Activated CD4-positive, alpha-beta T cell treated with anti-CD3 and anti-CD28 coated beads, Interleukin-2, amount 50 U/mL, for 1 hour (primary cell): ENCODE data around the gene TMEM140.
A peak's percentile ranks its signal among the peaks of the same experiment; 100 is the strongest.
"Not testable (repeated sequence)": the region's sequence is repeated elsewhere in the genome, so short reads cannot be mapped to it uniquely, and the experiment has no call there.

Experiments used
- DNase-seq: peaks from one replicate; pipeline ENCODE4 v3.0.0-alpha.2; 2020

TMEM140 gene

DNA sequence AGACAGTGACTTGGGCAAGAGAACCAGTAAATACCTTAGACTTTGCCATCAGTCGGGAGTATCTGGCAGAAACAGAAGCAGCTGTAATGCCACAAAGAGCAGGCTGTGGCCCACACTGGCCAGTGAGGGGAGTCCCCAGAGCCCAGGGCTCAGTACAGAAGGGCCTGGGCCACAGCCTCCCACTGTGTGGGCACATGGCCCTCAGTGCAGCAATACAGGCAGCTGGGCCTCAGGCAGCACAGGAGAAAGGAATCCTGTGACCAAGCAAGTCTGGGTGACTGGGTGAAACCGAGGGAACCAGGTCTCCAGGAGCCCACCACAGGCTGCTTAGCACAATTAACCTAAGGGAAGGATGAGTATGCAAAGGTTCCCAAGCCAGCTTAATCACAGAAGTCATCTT lies 49.5 kb downstream of the TMEM140 start:
- no peak for DNase-seq

DNA sequence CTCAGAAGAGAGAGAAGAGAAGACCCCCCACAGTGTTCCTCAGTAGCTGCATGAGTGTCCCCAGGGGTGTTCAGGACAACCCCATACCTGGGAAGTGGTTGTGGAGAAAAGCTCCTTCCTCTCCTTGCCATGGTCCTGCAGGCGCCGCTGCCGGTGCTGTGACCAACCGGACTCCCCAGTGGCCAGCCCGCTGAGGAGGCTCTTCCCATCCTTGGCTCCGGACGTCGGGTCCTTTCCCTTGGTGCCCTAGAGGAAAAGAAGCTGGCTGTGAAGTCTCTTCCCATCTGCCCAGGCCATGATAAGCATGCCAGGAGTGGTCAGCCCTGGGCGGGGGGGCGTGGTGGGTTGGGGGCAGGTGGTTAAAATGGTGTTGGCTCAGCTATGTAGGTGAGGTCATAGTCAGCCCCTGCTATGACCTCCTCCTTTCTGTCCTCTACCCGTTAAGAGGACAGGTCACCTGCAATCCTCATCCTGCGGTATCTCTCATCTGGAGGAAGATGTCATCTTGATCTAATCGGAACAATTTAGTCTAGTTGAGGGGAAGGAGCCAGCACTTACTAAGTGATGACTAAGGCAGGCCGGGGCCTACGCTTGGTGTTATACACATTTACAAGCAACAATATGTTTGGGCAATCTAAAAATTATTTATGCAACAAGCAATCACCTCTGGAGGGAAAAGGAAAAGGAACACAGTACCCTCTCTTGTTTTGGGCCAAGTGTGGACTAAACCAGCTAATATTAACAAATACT lies 50.2 kb downstream of the TMEM140 start:
- no peak for DNase-seq

DNA sequence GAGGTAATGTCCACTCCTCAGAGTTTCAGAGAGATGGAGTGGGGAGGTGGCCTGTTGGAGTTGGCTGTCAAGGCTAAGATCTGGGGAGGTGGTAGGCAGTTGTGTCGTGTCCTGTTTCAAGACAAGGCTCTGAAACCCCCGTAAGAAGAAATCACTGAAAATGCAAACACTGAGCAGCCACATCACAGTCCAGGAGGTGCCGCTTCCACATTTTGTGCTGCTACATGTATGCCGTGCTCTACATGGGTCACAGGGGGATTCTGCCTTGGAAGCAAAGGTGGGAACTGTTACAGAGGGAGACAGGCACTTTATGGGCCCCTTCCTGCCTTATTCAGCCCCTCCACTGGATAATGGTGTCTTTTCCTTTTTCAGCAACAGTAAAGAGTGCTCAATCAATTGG lies 51.6 kb downstream of the TMEM140 start:
- DNase-seq, result no peak

DNA sequence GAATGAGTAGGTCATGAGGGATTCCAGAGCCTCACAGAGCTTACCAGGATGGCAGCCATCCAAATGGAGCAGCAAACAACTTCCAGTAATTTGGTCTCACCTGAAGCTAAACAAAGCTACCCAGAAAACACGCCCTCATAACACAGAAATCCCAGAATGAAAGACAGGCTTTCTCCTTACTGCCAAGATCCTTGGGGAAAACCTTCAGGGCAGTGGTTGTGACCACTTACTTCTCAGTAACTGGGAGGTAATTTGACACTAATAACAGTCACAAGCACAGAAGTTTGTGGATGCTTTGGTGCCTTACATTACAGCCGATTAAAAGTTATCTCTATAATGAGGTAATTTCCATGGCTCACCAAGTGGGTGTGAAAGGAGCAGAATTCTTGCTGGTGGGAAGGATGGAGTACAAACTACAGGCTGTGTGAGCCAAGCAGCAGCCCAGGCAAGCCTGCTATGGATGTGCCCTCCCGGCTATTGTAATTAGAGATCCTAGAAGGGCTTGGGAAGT lies 53.0 kb downstream of the TMEM140 start:
- no peak for DNase-seq

DNA sequence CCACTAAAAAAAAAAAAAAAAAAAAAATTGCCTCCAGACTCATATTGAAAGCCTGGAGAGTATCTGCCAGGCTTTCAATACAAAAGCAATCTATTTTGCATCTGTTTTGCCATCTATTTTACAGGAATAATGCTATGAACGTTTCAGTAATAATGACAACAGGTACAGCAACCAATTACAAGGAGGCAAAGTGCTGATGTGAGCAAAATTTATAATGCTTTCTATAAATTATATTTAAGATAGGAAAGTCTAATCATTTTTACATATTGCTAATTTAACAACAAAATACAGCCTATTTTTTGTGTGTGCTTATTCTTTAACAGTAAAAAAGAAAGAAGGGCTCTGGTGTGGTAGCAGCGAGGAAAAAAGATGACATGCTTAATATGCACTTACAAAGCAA lies 53.5 kb downstream of the TMEM140 start:
- DNase-seq, result no peak

DNA sequence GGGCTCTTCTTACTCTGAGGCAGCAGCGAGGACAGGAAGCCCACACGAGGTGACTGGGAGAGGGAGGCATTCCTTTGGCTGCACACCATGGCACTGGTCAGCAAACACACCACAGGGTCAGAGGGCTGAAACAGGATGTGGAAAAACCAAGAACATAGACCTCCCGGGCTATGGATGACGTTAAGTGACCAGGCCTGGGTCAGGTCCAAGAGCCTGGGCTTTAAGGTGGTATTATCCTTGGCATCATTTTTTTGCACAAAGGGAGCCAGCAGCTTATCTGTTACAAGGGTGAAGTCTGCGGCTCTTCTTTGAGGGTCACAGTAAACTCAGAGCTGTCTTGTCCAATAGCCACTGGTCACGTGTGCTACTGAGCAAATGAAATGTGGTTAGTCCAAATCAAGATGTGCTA lies 56.5 kb downstream of the TMEM140 start:
- no peak for DNase-seq

DNA sequence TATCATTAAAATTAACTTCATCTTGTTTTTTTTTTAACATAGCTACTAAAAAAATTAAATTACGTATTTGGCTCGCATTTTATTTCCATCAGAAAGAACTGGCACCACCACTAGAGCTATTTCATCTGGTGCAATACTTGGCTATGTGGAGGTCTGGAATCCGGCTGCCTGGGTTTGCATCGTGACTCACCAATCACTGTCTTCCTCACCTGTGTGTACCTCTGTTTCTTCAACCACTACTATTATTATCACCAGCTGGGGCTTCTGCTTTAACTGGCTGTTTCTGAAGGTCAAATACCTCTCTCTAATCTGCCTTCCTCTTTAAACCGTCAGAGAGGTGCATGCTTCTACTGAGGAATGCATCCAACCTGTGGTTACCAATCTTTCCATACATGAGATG lies 57.0 kb downstream of the TMEM140 start:
- no peak for DNase-seq

DNA sequence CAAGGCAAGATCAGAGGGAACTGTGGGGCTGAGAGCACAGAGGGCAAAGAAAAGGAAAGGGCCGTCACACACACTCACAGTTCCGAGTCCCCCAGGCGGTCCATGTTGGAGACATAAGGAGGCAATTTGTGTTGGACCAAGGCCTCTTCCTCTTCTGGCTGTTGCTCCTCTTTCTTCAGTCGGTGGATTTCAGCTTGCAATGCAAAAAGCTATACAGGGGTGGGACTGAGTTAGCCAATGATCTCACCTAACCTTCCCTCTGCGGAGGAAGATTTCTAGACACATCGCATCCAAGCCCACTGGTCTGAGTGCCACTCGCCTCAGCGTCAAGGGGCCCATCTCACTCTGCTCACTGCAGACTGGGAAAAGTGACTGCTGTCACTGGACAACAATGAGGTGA lies 58.0 kb downstream of the TMEM140 start:
- DNase-seq, result no peak

DNA sequence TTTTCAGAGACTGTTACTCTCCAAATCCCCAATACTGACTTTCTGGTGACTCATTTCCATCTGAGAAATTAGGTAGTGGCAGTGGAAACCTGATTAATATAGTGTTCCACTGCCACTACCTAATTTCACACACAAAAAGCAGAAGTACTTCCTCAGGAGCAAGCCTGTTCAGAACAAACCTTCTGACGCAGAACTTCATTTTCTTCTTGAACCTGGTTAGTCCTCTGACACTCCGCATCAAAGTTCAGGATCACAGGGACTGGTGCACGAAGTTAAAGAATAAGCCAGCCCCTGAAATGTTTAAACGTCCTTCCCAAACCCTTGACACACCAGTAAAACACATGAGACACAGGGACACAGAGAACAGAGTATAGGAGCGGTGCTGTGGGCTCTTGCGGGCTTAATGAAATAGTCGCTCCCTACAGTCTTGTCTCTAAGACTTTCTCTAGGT lies 59.1 kb downstream of the TMEM140 start:
- no peak for DNase-seq

DNA sequence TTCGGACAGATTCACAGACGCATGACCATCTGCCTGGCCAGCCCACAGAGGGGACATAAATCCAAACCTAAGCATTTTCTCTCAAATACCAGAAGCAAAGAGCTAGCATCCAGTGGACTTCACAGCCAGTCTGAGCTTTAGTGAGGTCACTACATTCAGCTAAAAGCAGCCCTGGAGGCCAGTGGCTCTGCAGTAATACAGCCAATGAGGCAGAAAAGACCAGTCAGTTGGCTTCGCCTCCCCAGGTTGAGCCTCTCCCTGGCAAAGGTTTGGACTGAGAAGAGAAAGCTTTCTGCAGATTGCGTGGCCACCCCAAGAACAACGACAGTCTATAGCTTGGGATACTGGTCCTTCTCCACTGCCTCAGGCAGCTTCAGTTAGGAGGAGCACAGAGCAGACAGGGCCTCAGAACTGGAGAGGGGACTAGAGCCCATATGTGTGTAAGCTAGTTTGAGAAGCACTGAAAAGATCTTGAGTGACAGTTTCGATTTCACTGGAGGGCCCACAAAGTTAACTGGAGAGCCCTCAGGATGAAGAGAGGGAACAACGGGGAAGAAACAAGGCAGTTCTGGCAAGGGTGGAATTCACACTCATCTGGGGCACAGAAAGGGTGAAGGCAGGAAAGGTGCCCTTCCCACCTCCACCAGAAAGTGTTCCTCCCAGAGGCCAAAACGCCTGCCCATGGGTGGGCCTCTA lies 59.7 kb downstream of the TMEM140 start:
- no peak for DNase-seq

DNA sequence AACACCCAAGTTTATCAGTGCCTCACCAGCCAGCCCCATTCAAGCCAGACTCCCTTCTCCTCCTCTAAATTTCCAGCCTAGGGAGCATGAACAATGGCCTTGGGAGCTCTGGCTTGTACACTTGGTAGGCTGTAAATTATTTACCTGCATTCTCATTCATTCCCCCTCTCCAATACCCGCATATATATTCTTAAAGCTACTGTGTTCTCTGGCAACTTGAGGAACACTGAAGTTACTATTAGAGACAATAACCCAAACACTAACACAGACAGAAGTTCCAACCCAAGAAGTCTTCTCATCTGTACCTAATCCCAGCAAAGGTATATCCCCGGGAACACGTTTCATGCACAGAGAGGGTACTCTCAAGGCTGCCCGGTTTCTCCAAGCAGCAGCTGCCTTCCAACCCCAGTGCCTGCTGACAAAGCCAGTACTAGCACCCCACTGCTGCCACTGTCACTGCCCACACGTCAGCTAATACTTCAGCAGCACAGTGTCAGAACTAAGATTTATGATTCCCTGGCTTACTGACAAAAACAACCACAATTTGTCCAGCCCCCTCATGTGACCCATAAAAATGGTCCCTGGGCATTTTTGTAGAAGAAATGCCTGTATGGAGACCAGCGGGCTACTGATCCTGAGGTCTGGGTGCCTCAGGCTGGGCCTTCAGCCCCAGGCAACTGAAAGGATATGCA lies 60.4 kb downstream of the TMEM140 start:
- no peak for DNase-seq

DNA sequence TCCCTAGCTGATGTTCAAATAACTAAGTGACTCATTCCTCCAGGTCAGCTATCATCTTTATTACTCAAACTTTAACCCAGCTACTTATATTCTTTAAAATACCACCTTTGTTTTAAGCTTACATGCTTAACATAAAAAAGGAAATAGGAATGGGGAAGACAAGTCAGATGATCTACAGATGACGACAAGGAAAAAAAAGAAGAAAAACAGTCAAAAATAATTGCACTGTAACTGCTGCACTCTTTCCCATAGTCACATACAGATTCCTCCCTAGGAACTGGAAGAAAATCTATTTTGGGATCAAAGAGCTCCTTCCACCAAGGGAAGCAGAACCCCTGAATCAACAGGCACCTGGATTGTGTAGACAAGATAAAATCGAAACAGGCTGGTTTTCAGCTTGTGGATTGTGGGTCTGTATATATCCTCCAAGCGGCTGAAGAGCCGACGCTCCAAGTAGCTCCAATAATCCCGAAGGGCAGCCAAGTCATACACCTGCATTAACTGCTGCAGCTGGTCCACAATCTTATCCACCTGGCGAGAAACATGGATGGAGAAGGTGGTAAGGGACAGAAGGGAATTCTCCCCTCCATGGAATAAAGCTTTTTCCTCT lies 61.5 kb downstream of the TMEM140 start:
- DNase-seq, result no peak

DNA sequence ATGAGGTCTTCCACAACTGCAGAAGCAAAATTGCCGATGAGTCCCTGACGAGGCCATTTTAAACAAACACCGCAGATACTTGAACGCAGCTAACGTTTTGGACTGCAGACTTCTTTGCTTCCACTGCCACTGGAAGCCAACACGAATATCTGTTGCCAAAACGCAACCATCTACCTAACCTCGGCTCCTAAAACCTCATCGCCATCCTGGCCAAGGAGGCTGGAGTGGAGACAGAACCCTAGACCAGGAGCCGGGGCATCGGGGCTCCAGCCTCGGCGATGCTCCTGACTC lies 63.0 kb downstream of the TMEM140 start:
- DNase-seq, result no peak

DNA sequence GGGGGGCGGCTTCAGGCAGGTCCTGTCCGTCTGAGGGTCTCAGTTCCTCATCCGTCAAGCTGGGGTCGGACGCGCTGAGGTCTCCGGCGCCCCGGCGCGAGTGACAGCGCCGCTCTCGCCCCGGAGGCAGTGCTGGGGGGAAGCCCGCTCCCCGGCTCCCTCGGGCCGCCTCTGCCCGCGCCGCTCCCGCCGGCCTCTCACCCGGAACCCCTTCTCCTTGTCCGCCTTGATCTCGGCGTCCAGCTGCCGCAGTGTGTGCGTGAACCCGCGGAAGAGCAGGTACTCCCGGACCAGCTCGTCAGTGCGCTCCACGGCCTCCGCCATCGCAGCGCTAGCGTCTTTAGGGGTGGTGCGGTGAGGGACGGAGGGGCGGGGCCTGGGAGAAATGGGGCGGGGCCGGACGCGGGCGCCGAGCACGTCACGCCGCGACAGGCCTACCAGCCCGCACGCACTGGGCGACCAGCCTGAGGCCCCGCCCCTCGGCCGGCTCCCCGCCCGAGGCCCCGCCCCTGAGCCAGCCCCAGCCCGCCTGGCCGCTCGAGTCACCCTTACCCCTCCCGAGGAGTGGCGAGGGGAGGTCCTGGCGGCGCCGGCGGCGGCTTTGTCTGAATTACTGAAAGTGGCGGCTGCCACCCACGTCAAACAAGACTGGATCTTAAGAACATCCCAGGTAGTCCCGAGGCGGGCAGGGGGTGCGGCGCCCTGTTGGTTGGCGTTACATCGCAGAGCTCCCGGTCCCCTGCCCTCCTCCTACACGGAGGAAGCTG lies 63.5 kb downstream of the TMEM140 start, which contains the start of gene WDR91:
TSS of gene WDR91 (minus strand) at position 348 of the 767 bp plus-strand sequence. CDS start at position 324, 24 bp downstream.
- DNase-seq, result peak; percentile 97

DNA sequence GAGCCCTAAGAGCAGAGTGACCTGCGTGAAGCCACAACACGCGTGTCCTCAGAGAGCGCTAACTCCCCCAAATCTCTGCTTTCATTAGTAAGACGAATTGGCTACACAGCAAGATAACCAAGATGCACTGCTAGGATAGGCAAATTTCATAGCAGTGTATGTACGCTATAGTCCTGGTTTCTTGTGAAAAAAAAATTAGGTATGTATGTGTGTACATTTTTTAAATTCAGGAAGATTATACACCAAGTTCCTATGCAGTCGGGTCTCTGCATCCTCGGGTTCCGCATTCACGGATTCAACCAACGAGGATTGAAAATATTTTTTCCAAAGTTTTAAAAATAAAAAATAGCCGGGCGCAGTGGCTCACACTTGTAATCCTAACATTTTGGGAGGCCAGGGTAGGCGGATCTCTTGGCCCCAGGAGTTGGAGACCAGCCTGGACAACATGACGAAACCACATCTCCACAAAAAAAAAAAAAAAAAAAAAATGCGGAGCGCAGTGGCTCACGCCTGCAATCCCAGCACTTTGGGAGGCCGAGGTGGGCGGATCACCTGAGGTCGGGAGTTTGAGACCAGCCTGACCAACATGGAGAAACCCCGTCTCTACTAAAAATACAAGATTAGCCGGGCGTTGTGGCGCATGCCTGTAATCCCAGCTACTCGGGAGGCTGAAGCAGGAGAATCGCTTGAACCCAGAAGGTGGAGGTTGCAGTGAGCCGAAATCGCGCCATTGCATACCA lies 64.2 kb downstream of the TMEM140 start:
- not testable (repeated sequence) for DNase-seq

DNA sequence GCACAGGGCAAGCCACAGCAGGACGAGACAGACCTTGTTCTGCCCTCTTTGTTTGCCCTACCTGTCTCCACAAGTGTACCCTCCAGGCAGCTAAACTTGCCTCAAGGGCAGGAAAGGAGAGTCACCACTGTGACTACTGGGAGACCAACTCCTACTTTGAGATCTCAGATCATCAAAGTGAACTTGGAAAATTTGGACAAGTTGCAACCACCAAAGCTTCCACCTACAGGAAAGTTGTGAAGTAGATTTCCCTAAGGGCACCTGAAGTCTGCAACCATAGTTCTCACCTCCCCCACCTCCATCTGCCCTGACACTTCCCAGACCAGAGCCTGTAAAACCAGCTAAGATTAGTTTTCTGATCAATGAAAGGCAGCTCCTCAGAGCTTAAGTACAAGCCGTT lies 66.0 kb downstream of the TMEM140 start:
- DNase-seq, result no peak

DNA sequence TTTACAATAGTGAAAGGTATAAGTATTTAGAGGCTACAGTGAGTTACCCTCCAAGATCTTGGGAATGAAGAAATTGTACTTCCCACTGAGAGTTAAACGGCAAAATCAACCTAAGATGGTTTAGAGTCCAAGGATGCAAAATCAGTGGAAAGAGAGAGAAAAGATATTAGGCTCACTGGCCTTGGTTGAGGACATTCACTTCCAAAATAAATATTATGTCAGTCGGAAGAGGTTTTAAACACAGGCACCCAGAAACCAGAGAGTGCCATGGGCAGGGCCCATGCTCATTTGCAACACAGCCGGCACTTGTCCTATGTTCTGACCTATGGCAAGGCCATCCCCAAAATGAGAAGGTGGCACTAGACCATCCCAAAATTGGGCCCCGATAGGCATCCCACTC lies 67.3 kb downstream of the TMEM140 start:
- no peak for DNase-seq

DNA sequence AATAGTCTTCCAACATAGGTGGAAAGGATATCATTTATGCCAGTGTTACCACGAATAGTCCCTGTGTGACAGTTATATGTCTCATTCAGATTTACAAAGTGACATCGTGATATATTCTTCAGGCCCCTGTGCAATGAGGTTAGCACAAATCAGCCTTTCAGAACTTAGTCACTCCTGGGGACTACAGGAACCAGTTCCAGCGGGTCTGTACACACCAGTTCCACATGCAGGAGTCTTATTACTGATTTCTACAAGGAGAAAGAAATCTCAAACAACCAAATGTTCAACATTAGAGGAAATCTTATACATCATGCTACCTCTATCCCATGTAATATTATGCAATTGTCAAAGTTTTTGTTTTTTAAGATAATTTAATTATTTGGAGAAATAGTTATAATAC lies 67.8 kb downstream of the TMEM140 start:
- no peak for DNase-seq
